EH (cell line): ENCODE measurements around the gene ANKRD55.
"Not testable (repeated sequence)": the region's sequence is repeated elsewhere in the genome, so short reads cannot be mapped to it uniquely, and the experiment has no call there.

Experiments
- DNase-seq: peaks from one replicate; pipeline ENCODE4 v3.0.0-alpha.2; 2015; ENCODE audit warnings: low read depth

Gene ANKRD55

GRCh38 chr5:56233230-56233629, at the start of gene ANKRD55:
Gene ANKRD55 (minus strand): TSS chr5:56233330. CDS start chr5:56232913, 417 bp downstream.
- DNase-seq, result peak; percentile 18

DNA sequence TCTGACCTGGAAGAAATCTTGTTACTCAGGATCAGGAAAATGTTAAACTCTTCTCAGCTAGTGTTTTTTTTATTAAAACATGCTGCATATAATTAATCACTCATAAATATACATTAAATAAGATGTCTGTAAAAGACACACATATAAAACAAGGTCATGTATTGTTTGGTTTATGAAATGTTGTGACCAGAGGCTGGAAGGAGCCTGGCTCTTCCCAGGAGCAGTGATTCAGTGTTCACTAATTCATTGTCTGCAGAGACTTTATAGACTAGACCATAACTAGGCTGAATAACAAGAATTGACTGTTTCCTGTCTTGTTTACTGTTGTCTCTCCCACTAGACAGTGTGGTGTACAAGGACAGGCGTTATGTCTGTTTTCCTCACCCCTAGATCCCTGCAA, 49.1 kb upstream of the ANKRD55 start:
- peak; percentile 69 for DNase-seq

- peak; percentile 72 for DNase-seq
Measured at GRCh38 chr5:56281489-56282165, 48.5 kb upstream of the ANKRD55 start.

- peak; percentile 97 for DNase-seq
Measured at GRCh38 chr5:56279979-56280378, 46.8 kb upstream of the ANKRD55 start.

DNA sequence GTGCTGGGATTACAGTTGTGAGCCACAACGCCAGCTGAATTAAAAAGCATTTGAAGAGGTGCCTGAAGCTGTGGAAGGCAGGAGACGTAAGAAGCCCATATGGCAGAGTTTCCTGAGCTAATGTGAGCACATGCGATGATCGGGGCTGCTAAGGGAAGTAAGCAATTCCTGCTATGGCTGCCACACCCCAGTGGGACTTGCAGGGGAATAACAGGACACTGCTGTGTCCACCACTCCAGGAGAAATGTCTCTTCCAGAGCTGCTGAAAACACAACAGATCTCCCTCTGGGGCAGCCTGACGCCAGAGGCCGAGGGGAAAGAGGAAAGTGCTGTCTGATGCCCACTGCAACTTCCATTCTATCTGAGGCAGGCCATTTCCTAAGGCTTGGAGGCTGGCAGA, 46.2 kb upstream of the ANKRD55 start:
- peak; percentile 50 for DNase-seq

- DNase-seq, result peak; percentile 100
Measured at GRCh38 chr5:56278335-56278753, 45.2 kb upstream of the ANKRD55 start.

DNA sequence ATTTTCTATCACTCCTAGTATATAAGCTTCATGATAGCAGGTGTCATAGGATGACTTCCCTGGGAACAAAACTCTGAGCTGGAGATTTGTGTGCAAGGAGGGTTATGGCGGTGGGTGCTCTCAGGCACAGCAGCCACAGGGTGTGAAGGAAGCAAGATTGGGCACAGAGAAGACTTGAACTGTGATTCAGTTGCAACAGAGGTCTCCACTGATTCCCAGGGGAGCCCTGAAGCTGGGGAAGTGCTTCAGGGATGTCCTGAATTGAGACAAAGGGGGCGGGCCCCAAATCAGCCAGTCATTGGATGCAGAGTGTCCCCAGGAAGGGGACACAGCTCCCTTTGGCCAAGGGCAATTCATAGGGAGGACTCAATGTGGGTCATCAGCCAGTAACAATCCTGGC, 44.4 kb upstream of the ANKRD55 start:
- DNase-seq, result no peak

- DNase-seq, result no peak
Measured at GRCh38 chr5:56273376-56273955, 40.3 kb upstream of the ANKRD55 start.

GRCh38 chr5:56272765-56273164, 39.6 kb upstream of the ANKRD55 start:
- DNase-seq, result no peak

DNA sequence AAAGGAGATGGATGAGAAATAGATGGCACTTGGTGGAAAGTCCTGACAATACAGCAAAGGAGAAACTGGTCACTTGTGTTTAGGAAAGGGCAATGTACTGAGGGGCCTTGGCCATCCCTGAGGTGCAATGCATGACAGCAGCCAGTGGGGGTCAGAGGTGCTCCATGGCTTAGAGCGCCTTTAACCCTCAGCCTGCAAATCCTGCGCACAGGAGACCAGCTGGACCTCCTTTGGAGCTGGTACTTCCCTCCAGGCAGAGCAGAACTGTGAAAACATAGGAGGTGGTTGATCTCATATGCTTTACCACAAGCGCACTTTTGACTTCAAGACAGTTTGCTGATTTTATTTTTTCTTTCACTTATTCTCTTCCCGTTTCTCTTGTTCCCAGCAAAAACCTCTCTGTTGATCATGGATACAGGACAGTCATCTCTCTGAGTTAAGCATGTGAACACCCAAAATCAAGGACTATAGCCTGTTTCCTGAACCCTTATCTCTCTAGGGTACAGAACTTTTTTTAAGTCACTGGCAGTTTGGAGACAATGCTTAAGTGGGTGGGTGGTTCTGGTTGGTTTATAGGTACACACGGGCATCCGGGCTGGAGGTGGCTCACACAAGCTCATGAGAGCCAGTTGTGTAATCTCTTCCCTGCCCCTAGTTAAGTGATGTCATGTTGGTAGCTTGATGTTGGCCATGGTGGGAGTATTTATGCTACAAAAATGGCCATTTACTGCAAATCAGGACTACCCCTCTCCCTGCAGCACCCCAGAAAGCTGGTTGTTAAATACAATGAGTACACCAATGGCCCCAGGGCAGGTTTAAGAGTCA, 37.6 kb upstream of the ANKRD55 start:
- peak; percentile 94 for DNase-seq

DNA sequence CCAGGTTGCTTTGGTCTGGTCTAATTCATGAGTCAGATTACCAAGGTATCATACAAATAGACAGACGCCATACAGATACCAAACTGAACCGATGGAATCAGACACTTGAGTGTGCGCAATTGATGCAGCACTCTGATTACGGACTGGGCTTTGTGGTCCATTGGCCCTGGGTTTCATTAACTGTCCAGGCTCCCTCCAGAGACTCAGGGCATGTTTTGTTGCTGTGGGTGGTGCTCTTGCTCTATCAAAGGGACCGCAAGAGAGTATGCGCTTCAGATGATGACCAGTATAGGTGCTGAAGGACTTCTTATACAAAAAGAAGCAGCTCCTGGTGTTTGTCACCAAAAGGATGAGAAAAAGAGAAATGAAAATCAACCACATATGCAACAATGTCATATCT, 36.9 kb upstream of the ANKRD55 start:
- DNase-seq, result peak; percentile 12

DNA sequence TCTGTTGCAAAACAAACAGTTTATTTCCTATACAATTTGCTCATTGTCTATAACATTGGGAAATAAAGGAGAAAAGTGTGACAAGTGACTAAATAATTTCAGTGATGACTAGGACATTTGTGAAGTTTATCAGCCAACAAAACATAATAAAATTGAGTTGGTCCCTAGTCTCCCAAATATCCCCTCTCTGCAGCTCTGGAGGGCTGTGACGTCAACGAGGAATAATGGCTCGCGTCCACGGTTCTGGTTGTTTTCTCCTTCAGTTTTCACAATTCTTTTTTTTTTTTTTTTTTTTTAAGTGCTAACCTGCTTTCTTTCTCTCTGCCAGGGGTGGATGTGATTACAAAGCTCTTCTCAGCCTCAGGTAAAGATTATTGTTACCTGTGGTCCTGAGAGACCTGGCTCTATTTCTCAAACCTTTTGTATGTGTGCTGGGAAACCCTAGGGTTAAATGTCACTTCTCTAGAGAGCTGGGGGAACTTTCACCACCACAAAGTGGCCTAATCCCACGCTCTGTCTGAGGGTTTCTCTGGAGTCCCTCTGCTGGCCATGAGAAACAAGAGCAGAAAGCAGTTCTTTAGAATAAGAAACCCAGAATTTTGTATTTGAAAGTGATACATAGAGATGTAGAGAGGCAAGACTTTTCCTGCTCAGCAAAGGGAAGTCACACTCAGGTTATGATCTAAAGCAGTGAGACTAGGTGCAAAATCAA, 36.2 kb upstream of the ANKRD55 start:
- DNase-seq, result peak; percentile 74

- DNase-seq, result not testable (repeated sequence)
Measured at GRCh38 chr5:56268707-56269106, 35.6 kb upstream of the ANKRD55 start.

DNA sequence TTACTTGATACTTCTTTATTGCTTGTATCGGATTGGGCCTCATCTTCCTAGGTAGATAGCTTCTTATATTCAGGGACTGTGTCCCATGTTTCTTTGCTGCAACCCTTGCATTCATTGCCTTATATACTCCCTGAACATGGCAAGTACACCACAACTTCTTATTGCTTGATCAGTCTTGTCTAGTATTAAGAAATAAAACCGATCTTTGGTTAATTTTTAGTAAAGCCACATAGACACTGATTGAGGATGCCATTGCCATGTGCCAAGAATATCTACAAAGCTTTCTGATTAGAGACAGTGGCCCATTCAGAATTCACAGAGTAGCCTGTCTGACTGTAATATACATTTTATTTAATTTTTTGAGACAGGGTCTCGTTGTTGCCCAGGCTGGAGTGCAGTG, 34.7 kb upstream of the ANKRD55 start:
- DNase-seq, result no peak

DNA sequence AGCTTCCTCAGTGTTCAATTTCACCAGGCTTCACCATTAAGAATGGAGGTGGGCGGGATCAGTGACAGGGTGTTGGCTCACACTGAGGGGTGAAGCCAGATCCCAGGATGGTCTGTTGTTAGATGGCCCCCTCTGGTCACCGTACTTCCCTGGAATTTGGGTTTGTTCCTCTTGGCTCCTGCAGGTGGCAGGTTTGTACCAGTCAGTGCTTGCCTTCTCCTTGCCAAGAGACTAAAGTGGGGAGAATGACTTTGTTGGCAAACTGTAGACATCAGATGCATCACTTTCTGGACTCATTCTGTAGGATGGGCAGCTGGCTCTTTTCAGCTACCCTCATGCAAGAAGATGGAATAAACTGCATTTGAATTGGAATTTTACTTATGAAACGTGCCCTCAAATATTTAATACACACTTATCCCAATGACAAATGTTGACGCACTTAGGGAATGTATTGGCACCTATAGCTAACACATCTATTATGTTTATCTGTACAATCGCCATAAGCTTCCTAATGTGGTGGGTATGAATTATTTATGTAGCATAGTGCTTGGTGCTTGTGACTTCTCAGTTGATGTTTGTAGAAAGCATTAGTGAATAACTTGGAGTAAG, 31.4 kb upstream of the ANKRD55 start:
- DNase-seq, result peak; percentile 54

GRCh38 chr5:56262279-56262678, 29.1 kb upstream of the ANKRD55 start:
- DNase-seq, result no peak

- DNase-seq, result peak; percentile 99
Measured at GRCh38 chr5:56259002-56259511, 25.9 kb upstream of the ANKRD55 start.

DNA sequence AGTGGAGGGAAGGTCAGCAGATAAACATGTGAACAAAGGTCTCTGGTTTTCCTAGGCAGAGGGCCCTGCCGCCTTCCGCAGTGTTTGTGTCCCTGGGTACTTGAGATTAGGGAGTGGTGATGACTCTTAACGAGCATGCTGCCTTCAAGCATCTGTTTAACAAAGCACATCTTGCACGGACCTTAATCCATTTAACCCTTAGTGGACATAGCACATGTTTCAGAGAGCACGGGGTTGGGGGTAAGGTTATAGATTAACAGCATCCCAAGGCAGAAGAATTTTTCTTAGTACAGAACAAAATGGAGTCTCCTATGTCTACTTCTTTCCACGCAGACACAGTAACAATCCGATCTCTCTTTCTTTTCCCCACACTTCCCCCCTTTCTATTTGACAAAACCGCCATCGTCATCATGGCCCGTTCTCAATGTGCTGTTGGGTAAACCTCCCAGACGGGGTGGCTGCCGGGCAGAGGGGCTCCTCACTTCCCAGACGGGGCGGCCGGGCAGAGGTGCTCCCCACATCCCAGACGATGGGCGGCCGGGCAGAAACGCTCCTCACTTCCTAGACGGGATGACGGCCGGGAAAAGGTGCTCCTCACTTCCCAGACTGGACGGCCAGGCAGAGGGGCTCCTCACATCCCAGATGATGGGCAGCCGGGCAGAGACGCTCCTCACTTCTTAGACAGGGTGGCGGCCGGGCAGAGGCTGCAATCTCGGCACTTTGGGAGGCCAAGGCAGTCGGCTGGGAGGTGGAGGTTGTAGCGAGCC, 24.8 kb upstream of the ANKRD55 start:
- not testable (repeated sequence) for DNase-seq

DNA sequence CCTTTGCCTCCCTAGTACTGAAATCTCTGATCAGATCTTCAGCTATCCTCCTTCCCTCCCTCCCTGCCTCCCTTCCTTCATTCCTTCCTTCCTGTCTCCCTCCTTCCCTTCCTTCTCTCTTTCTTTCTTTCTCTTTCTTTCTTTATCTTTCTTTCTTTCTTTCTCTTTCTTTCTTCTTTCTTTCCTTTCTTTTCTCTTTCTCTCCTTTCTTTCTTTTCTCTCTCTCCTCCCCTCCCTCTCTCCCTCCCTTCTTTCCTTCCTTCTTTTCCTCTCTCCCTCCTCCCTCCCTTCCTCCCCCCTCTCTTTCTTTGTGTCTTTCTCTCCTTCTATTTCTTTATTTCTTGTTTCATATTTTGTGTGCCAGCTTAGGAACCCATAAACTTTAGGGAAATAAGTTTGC, 23.9 kb upstream of the ANKRD55 start:
- DNase-seq, result no peak

DNA sequence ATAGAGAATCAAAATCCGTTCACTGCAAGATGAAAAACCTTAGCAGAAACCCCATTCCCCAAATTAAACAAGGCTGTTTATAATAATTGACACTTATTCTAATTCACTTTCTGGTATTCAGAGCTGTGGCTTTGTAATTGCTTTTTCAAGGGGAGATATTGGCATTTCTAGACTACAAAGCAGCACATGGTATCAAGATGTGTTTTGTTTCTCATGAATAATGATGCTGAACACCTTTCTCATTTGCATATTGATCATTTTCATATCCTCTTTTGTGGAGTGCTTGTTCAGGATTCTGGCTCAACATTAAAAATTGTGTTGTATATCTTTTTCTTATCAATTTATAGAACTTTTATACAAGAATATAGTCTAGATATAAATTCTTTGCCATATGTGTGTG, 22.4 kb upstream of the ANKRD55 start:
- DNase-seq, result no peak

DNA sequence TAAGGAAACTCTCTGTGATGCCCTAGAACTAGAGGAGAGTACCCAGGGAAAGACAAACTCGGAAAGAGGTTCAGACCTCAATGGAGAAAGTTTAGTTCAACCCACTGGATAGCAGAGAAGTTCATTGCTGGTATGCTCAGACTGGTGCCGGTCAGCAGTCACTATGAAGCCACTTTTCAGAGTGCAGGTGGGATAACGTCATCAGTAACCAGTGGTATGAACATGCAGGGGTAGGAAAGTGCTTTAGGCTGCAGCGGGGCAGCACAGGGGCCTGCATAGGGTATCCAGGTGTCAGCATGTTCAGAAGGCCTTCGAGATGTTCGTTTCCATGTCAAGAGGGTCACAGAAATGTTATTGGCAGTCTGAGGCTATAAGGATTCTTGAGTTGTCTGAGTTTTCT, 20.8 kb upstream of the ANKRD55 start:
- DNase-seq, result no peak
